SJSA1 (cell line): ENCODE data around the gene PDCD1. TPM values are rescaled to one million over a fixed set of nuclear protein-coding genes. Genes with fewer than 3 reads are reported as not detected.

Experiments used
- DNase-seq, 2 experiments: peaks; one replicate each; pipeline ENCODE4 v3.0.0-alpha.2; 2015 to 2020; ENCODE audit warnings: low spot score in 2 of 2, low read depth in 1 of 2
- H3K27ac ChIP-seq: fragments of 250-450 bp; sonication (Bioruptor Pico); 2 replicates; pipeline ENCODE4 v1.5.1; 2020; ENCODE audit warnings: mild to moderate bottlenecking, moderate library complexity
- H3K27me3 ChIP-seq: fragments of 250-450 bp; sonication (Bioruptor Pico); replicated peaks from 2 replicates; pipeline ENCODE4 v1.5.1; 2020; ENCODE audit warnings: mild to moderate bottlenecking, moderate library complexity
- H3K36me3 ChIP-seq: fragments of 250-450 bp; sonication (Bioruptor Pico); 2 replicates; pipeline ENCODE4 v1.5.1; 2020; ENCODE audit warnings: mild to moderate bottlenecking
- H3K4me1 ChIP-seq: fragments of 250-450 bp; sonication (Bioruptor Pico); replicated peaks from 2 replicates; pipeline ENCODE4 v1.6.1; 2021; ENCODE audit warnings: mild to moderate bottlenecking
- H3K4me3 ChIP-seq: fragments of 250-450 bp; sonication (Bioruptor Pico); 2 replicates; pipeline ENCODE4 v1.5.1; 2020; ENCODE audit warnings: mild to moderate bottlenecking
- H3K9me3 ChIP-seq: fragments of 250-450 bp; sonication (Bioruptor Pico); replicated peaks from 2 replicates; pipeline ENCODE4 v1.5.1; 2020; ENCODE audit warnings: mild to moderate bottlenecking
- total RNA-seq: library from RNA; depleted of rRNA; stranded (reverse); fragments of >200 nt; shearing (Covaris generic); gene quantifications from 2 replicates; pipeline ENCODE4 v1.2.3, GENCODE V29; 2014

PDCD1 gene
- total RNA-seq, 1 experiment from 2014 or later: not detected

GRCh38 chr2:241891315-241891987 lies 32.8 kb upstream of the PDCD1 start:
- no peaks in the 10 kb centered on the region for H3K4me1 ChIP-seq
- no peak overlapping the region for H3K4me3 ChIP-seq
- no peak for DNase-seq
- no peaks in the 10 kb centered on the region for H3K9me3 ChIP-seq
- no peaks in the 10 kb centered on the region for H3K36me3 ChIP-seq
- no peaks in the 10 kb centered on the region for H3K27me3 ChIP-seq
- no peak overlapping the region for H3K27ac ChIP-seq

- Histone ChIP-seq H3K27me3 (no peaks in the 10 kb centered on the region), H3K36me3 (no peaks in the 10 kb centered on the region), H3K4me1 (no peaks in the 10 kb centered on the region), H3K4me3 (no peak overlapping the region), H3K27ac (no peak overlapping the region), H3K9me3 (no peaks in the 10 kb centered on the region)
- DNase-seq: no peak
Observed at GRCh38 chr2:241890524-241891235, 32.0 kb upstream of the PDCD1 start.

DNA sequence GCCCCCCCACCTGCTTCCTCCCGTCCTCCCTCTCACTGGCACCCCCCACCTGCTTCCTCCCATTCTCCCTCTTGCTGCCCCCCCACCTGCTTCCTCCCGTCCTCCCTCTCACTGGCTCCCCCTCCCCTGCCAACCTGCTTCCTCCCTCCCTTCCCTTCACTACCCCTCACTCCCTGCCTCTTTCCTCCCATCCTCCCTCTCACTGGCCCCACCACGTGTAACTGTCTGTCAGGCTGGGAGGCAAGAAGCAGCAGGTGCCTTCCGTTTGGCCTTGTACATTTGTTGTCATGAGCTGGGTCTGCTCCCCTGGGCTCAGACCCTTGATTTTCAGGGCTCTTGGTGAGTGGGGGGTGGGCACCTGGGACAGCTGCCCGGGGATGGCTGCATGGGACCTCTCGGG lies 29.9 kb upstream of the PDCD1 start:
- Histone ChIP-seq H3K4me3 (no peak overlapping the region), H3K9me3 (no peaks in the 10 kb centered on the region), H3K27ac (no peak overlapping the region), H3K4me1 (no peaks in the 10 kb centered on the region), H3K27me3 (peaks cover 4% of the 10 kb centered on the region; the same call in 1 of the 2 replicates), H3K36me3 (no peaks in the 10 kb centered on the region)
- DNase-seq: no peak

GRCh38 chr2:241887806-241888522 lies 29.3 kb upstream of the PDCD1 start:
- H3K9me3 ChIP-seq: no peaks in the 10 kb centered on the region
- no peak overlapping the region for H3K4me3 ChIP-seq
- H3K27me3 ChIP-seq: peaks cover 4% of the 10 kb centered on the region; the same call in 1 of the 2 replicates
- no peak overlapping the region for H3K27ac ChIP-seq
- DNase-seq: no peak
- no peaks in the 10 kb centered on the region for H3K4me1 ChIP-seq
- H3K36me3 ChIP-seq: no peaks in the 10 kb centered on the region

DNA sequence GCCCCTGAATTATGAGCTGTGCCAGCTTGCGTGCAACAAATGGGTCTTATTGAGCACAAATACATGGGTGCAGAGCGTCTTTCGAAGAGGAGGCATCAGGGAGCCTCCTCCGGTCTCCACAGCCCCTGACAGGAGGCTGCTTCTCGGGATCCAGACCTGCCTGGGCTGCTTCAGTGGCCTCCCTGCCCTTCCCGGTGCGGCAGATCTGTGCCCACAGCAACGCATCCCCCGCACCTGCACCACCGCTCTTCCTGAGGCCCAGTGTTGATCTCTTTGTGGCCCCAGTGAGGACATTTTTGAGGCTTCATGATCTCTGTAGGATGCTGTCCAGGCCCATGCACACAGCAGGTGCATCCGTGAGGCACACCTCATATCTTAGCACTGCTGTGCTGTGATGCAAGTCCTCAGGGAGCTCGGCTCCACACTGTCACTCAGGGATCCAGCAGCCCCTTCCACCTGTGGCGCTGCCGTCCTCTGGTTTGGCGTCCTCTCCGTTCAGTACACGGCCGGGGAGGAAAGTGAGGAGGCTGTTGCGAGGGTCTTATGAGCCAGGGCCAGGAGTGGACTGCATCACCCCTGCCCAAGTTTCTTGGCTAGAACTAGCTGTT lies 28.2 kb upstream of the PDCD1 start:
- H3K27ac ChIP-seq: no peak overlapping the region
- peaks cover 5% of the 10 kb centered on the region for H3K4me1 ChIP-seq
- no peaks in the 10 kb centered on the region for H3K36me3 ChIP-seq
- DNase-seq: no peak
- peaks cover 4% of the 10 kb centered on the region; the same call in 1 of the 2 replicates for H3K27me3 ChIP-seq
- no peaks in the 10 kb centered on the region for H3K9me3 ChIP-seq
- H3K4me3 ChIP-seq: no peak overlapping the region

DNA sequence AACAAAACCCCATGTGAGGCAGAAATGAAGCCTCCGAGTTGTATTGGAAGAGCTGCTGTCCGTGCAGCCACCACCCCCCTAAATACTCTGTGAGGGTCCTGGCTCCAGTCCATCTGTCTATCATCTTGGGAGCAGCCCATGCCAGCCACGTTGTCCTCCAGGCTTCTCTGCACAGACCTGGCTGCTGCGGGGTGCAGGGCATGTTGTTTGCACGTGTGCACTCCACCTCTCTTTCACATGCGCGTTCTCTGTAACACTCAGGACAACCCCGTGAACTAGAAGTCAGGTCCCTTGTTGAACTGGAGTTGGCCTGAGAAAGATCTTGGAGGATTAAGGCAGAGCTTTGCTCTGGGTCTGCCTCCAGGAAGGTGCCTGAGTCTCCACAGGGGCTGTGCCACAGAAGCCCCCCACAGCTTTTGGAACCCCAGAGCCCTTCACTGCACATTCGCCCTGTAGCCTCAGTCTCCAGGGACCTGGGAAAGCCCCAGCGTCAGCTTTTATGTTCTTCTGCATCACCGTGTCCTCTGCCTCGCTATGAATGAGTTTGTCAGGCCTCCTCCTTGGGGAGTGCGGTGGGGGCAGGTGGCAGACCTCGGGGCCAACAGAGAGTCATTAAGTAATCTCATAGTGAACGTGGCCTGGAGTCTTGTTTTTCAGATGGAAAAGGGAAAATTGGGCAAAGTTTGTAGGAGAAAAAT lies 27.4 kb upstream of the PDCD1 start:
- peaks cover 4% of the 10 kb centered on the region; the same call in 1 of the 2 replicates for H3K27me3 ChIP-seq
- H3K9me3 ChIP-seq: no peaks in the 10 kb centered on the region
- no peak overlapping the region for H3K27ac ChIP-seq
- H3K4me1 ChIP-seq: peaks cover 12% of the 10 kb centered on the region
- no peaks in the 10 kb centered on the region for H3K36me3 ChIP-seq
- H3K4me3 ChIP-seq: no peak overlapping the region
- DNase-seq: no peak

- Histone ChIP-seq H3K9me3 (no peaks in the 10 kb centered on the region), H3K36me3 (no peaks in the 10 kb centered on the region), H3K4me3 (no peak overlapping the region), H3K27me3 (peaks cover 4% of the 10 kb centered on the region; the same call in 1 of the 2 replicates), H3K4me1 (peaks cover 16% of the 10 kb centered on the region), H3K27ac (no peak overlapping the region)
- no peak for DNase-seq
Observed at GRCh38 chr2:241885291-241885945, 26.7 kb upstream of the PDCD1 start.

GRCh38 chr2:241884951-241885290 lies 26.2 kb upstream of the PDCD1 start:
- peaks cover 4% of the 10 kb centered on the region; the same call in 1 of the 2 replicates for H3K27me3 ChIP-seq
- H3K4me1 ChIP-seq: peaks cover 16% of the 10 kb centered on the region
- H3K9me3 ChIP-seq: no peaks in the 10 kb centered on the region
- H3K36me3 ChIP-seq: no peaks in the 10 kb centered on the region
- no peak overlapping the region for H3K27ac ChIP-seq
- no peak for DNase-seq
- H3K4me3 ChIP-seq: no peak overlapping the region

DNA sequence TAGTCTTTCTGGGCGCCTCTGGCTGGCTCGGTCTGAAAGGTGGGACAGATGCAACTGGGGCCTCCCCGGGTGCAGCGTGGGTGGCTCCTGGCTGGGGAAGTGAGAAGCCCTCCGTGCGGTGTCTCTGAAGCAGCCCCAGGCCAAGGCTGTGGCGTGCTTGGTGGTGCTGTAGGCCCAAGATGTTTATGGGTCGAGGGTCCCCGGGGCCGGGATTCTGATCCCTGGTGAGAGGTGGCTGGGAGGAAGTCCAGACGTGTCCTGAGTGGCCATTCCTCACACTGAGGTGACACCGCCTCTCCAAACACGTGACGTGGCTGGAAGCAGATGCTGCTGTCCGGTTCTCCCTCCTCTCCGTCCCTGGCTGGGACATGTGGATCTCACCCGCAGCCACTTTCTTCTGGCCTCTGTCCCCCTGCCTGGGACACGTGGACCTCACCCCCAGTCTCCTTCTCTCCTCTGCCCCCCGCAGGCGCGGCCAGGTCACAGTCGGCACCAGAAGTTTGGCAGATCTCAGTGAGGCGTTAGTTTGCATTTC lies 23.5 kb upstream of the PDCD1 start:
- DNase-seq: no peak

DNA sequence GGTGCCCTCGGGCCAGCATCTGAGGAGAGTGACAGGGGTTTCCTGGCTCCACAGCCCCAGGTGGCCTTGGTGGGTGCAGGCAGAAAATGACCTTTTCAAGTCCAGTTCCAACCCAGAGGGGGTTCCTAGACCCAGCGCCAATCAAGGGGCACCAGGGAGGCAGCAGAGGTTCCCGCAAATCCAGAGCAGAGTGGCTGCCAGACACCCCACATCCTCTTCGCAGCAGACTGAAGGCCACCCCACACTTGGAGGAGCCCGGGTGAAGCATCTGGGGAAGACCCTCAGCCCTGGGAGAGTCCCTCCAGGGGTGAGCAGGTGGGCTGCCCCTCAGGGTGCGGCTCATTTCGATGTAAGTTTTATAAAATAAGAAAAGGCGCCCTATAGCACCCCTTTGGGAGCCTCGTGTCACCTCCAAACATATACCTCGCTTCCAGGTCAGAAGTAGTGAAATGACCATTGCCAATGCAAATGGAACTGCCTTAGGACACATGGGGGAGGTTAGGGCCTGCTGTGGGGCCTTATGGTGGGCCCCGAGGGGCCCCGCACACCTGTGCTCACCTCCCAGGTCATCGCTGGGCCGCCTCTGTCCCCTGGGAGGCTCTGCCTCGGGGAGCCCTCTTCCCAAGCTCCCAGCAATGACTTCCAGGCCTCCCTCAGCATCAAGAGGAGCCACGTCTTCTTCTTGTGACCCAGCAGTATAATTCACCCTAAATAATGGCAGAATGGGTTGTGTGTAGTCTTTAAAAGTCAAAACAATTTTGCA lies 21.8 kb upstream of the PDCD1 start:
- Histone ChIP-seq H3K36me3 (no peaks in the 10 kb centered on the region), H3K4me3 (no peak overlapping the region), H3K27ac (no peak overlapping the region), H3K4me1 (peaks cover 16% of the 10 kb centered on the region), H3K27me3 (peaks cover 4% of the 10 kb centered on the region; the same call in 1 of the 2 replicates), H3K9me3 (no peaks in the 10 kb centered on the region)
- DNase-seq: no peak

More for the DNA sequence above, 23.5 kb upstream of the PDCD1 start:
- Histone ChIP-seq H3K36me3 (no peaks in the 10 kb centered on the region), H3K4me1 (peaks cover 16% of the 10 kb centered on the region), H3K27me3 (peaks cover 4% of the 10 kb centered on the region; the same call in 1 of the 2 replicates), H3K9me3 (no peaks in the 10 kb centered on the region), H3K4me3 (no peak overlapping the region), H3K27ac (no peak overlapping the region)

GRCh38 chr2:241879326-241879725 lies 20.6 kb upstream of the PDCD1 start:
- Histone ChIP-seq H3K4me3 (no peak overlapping the region), H3K4me1 (peaks cover 16% of the 10 kb centered on the region), H3K27me3 (no peaks in the 10 kb centered on the region)

More at GRCh38 chr2:241879326-241879725, 20.6 kb upstream of the PDCD1 start:
- Histone ChIP-seq H3K27ac (no peak overlapping the region), H3K9me3 (no peaks in the 10 kb centered on the region), H3K36me3 (no peaks in the 10 kb centered on the region)
- no peak for DNase-seq
